ENCODE data around the gene TEX54. TPM values are rescaled to one million over a fixed set of nuclear protein-coding genes. Genes with fewer than 3 reads are reported as not detected.
"Not testable (repeated sequence)": the region's sequence is repeated elsewhere in the genome, so short reads cannot be mapped to it uniquely, and the experiment has no call there.

The TEX54 gene
- total and polyA plus RNA-seq, 4 donors = 0.57 TPM; not detected in 3

DNA sequence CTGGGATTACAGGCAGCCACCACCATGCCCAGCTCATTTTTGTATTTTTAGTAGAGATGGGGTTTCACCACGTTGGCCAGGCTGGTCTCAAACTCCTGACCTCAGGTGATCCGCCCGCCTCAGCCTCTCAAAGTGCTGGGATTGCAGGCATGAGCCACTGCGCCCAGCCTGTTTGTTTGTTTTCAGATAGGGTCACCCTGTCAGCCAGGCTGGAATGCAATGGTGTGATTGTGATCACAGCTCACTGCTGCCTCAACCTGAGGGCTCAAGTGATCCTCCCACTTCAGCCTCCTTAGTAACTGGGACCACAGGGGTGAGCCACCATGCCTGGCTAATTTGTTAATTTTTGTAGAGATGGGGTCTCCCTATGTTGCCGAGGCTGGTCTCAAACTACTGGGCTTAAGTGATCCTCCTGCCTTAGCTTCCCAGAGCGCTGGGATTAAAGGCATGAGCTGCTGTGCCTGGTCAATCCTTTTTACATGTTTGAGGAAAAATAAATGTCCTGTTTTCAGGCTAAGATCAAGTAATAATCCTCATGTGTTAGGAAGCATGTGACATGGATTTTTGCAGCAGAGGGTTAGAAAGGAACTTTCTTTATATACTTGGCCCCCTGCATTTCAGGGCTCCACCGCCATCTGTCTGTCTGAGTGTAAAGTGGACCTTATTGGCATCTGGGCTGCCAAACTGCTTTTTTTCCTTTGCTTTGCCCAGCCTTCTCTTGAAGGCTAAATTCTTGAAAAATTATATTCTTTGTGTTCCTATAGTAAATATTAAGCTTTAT is 43.2 kb upstream of the TEX54 start:
- Histone ChIP-seq H3K4me1 (ENCODE audit: control insufficient read depth, insufficient read depth, low read length) (peaks cover 19% of the 10 kb centered on the region), H3K36me3 (ENCODE audit: control insufficient read depth, insufficient read depth, low read length) (peaks cover 21% of the 10 kb centered on the region)
- WGBS (ENCODE audit: insufficient coverage) = 85% methylated on average over 2 of the region's 7 CpGs

DNA sequence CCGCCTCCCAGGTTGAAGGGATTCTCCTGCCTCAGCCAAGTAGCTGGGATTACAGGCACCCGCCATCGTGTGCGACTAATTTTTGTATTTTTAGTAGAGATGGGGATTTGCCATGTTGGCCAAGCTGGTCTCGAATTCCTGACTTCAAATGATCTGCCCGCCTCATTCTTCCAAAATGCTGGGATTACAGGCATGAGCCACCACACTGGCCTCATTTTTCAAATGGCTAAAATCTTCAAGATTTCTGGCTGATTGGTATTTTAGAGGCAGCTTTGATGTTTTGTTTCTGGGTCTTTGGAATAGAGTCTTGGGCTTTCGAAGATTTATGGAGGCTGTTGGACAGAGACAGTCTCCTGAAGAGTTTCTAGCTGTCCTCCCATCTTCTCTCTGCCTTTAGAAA is 42.2 kb upstream of the TEX54 start:
- H3K4me1 ChIP-seq (ENCODE audit: control insufficient read depth, insufficient read depth, low read length) = peaks cover 11% of the 10 kb centered on the region
- peaks cover 21% of the 10 kb centered on the region for H3K36me3 ChIP-seq (ENCODE audit: control insufficient read depth, insufficient read depth, low read length)
- H3K9me3 ChIP-seq (ENCODE audit: control insufficient read depth, insufficient read depth, low read length) = no peaks in the 10 kb centered on the region
- no peak overlapping the region for H3K4me3 ChIP-seq (ENCODE audit: low read depth, low read length)
- DNase-seq (ENCODE audit: low read depth in 4 of 6, low spot score in 6 of 6) = no peak
- H3K27ac ChIP-seq (ENCODE audit: low read depth, low read length) = no peak overlapping the region
- no peaks in the 10 kb centered on the region for H3K27me3 ChIP-seq (ENCODE audit: control insufficient read depth, insufficient read depth, low read length)
- 93% methylated on average over 3 of the region's 7 CpGs for WGBS (ENCODE audit: insufficient coverage)

More for the DNA sequence above, 43.2 kb upstream of the TEX54 start:
- H3K4me3 ChIP-seq (ENCODE audit: low read depth, low read length) = no peak overlapping the region
- no peaks in the 10 kb centered on the region for H3K27me3 ChIP-seq (ENCODE audit: control insufficient read depth, insufficient read depth, low read length)
- H3K27ac ChIP-seq (ENCODE audit: low read depth, low read length) = no peak overlapping the region
- DNase-seq (ENCODE audit: low read depth in 4 of 6, low spot score in 6 of 6) = no peak
- H3K9me3 ChIP-seq (ENCODE audit: control insufficient read depth, insufficient read depth, low read length) = no peaks in the 10 kb centered on the region

- Histone ChIP-seq H3K4me1 (ENCODE audit: control insufficient read depth, insufficient read depth, low read length) (peaks cover 4% of the 10 kb centered on the region), H3K9me3 (ENCODE audit: control insufficient read depth, insufficient read depth, low read length) (no peaks in the 10 kb centered on the region), H3K27ac (ENCODE audit: low read depth, low read length) (no peak overlapping the region), H3K4me3 (ENCODE audit: low read depth, low read length) (no peak overlapping the region), H3K36me3 (ENCODE audit: control insufficient read depth, insufficient read depth, low read length) (peaks cover 2% of the 10 kb centered on the region), H3K27me3 (ENCODE audit: control insufficient read depth, insufficient read depth, low read length) (no peaks in the 10 kb centered on the region)
- no peak for DNase-seq (ENCODE audit: low read depth in 4 of 6, low spot score in 6 of 6)
- WGBS (ENCODE audit: insufficient coverage) = 28% methylated on average over 2 of the region's 6 CpGs
These were observed 33.0 kb upstream of the TEX54 start for GRCh38 chr11:62865635-62866034.

DNA sequence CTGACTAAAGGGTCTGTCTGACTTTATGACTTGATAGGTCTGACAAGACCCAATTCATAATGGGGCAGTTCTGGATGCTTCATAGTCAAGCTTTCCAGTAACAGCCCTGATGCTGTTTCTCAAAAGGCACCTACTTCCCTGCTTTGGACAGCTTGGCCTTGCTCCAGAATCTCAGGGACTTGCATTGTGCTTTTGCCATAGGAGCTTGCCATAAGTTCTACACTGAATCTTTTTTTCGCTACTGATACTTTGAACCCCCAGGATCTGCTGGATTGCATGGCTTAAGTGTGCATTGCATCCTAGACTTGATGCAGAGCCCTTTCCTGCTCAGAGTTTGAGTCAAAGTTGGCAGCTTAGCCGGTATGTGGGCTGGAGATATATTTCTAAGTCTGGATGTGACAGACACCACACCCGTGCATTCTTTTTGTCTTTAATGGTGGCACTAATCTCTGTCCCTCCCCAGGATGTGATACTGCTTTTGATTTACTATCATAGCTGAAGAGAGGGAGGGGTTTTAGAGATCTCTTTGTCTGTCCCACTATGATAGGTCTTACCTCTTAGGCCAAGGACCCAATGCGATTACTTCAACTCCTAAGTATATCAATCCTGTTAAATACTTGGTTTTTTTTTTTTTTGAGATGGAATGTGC is 31.2 kb upstream of the TEX54 start:
- H3K27me3 ChIP-seq (ENCODE audit: control insufficient read depth, insufficient read depth, low read length) = no peaks in the 10 kb centered on the region
- H3K27ac ChIP-seq (ENCODE audit: low read depth, low read length) = no peak overlapping the region
- H3K4me3 ChIP-seq (ENCODE audit: low read depth, low read length) = no peak overlapping the region
- peaks cover 4% of the 10 kb centered on the region for H3K4me1 ChIP-seq (ENCODE audit: control insufficient read depth, insufficient read depth, low read length)
- DNase-seq (ENCODE audit: low read depth in 4 of 6, low spot score in 6 of 6) = no peak
- H3K36me3 ChIP-seq (ENCODE audit: control insufficient read depth, insufficient read depth, low read length) = peaks cover 2% of the 10 kb centered on the region
- H3K9me3 ChIP-seq (ENCODE audit: control insufficient read depth, insufficient read depth, low read length) = no peaks in the 10 kb centered on the region
- 71% methylated on average over 2 of the region's 4 CpGs for WGBS (ENCODE audit: insufficient coverage)

GRCh38 chr11:62861564-62862192 is 29.0 kb upstream of the TEX54 start:
- WGBS (ENCODE audit: insufficient coverage) = 88% methylated on average over 12 of the region's 16 CpGs
- not testable (repeated sequence) for H3K4me3 ChIP-seq (ENCODE audit: low read depth, low read length); H3K27ac ChIP-seq (ENCODE audit: low read depth, low read length); H3K27me3 ChIP-seq (ENCODE audit: control insufficient read depth, insufficient read depth, low read length); H3K9me3 ChIP-seq (ENCODE audit: control insufficient read depth, insufficient read depth, low read length); H3K36me3 ChIP-seq (ENCODE audit: control insufficient read depth, insufficient read depth, low read length); DNase-seq (ENCODE audit: low read depth in 4 of 6, low spot score in 6 of 6)
- peaks cover 17% of the 10 kb centered on the region for H3K4me1 ChIP-seq (ENCODE audit: control insufficient read depth, insufficient read depth, low read length)

DNA sequence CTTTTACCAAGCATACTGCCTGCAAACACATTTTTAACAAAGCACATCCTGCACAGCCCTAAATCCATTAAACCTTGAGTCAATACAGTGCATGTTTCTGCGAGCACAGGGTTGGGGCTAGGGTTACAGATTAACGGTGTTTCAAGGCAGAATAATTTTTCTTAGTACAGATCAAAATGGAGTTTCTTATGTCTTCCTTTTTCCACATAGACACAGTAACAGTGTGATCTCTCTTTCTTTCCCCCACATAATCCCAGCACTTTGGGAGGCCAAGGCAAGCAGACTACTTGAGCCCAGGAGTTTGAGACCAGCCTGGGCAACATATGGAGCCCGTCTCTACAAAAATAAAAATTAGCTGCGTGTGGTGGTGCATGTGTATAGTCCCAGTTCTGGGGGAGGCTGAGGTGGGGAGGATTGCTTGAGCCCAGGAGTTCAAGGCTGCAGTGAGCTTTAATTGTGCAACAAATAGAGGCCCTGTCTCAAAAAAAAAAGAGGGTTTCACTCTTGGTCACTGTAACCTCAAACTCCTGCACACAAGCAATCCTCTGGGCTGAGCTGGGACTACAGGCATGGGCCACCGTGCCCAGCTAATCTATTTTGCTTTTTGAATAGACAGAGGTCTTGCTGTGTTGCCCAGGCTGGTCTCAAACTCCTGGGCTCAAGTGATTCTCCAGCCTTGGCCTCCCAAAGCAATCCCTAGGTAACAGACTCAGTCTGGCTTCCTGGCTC is 28.4 kb upstream of the TEX54 start:
- Histone ChIP-seq H3K27me3 (ENCODE audit: control insufficient read depth, insufficient read depth, low read length) (no peaks in the 10 kb centered on the region), H3K4me3 (ENCODE audit: low read depth, low read length) (no peak overlapping the region), H3K4me1 (ENCODE audit: control insufficient read depth, insufficient read depth, low read length) (peaks cover 24% of the 10 kb centered on the region), H3K9me3 (ENCODE audit: control insufficient read depth, insufficient read depth, low read length) (no peaks in the 10 kb centered on the region), H3K36me3 (ENCODE audit: control insufficient read depth, insufficient read depth, low read length) (no peaks in the 10 kb centered on the region), H3K27ac (ENCODE audit: low read depth, low read length) (no peak overlapping the region)
- DNase-seq (ENCODE audit: low read depth in 4 of 6, low spot score in 6 of 6) = no peak
- WGBS (ENCODE audit: insufficient coverage) = 100% methylated on average over 3 of the region's 5 CpGs

GRCh38 chr11:62859281-62859703 is 26.7 kb upstream of the TEX54 start:
- H3K27ac ChIP-seq (ENCODE audit: low read depth, low read length); H3K4me3 ChIP-seq (ENCODE audit: low read depth, low read length); H3K9me3 ChIP-seq (ENCODE audit: control insufficient read depth, insufficient read depth, low read length); H3K27me3 ChIP-seq (ENCODE audit: control insufficient read depth, insufficient read depth, low read length); H3K36me3 ChIP-seq (ENCODE audit: control insufficient read depth, insufficient read depth, low read length); DNase-seq (ENCODE audit: low read depth in 4 of 6, low spot score in 6 of 6): not testable (repeated sequence)
- peaks cover 25% of the 10 kb centered on the region for H3K4me1 ChIP-seq (ENCODE audit: control insufficient read depth, insufficient read depth, low read length)
- WGBS (ENCODE audit: insufficient coverage) = 83% methylated on average over 2 of the region's 8 CpGs

DNA sequence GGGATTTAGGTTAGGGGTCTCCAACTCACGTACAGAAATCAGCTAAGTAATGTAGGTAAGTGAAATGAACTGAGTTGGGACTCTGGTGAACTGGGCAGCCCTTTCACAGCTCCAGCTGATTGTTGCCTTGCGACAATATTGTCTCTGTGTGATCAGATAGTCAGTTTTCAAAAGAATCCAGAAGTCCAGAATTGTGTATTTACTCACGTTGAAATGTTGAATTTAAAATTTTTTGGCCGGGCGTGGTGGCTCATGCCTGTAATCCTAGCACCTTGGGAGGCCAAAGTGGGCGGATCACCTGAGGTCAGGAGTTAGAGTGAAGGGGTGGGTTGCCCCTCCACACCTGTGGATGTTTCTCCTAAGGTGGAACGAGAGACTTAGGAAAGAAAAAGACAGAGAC is 25.6 kb upstream of the TEX54 start:
- Histone ChIP-seq H3K4me3 (ENCODE audit: low read depth, low read length) (no peak overlapping the region), H3K9me3 (ENCODE audit: control insufficient read depth, insufficient read depth, low read length) (no peaks in the 10 kb centered on the region), H3K27ac (ENCODE audit: low read depth, low read length) (no peak overlapping the region), H3K36me3 (ENCODE audit: control insufficient read depth, insufficient read depth, low read length) (peaks cover 5% of the 10 kb centered on the region), H3K27me3 (ENCODE audit: control insufficient read depth, insufficient read depth, low read length) (no peaks in the 10 kb centered on the region), H3K4me1 (ENCODE audit: control insufficient read depth, insufficient read depth, low read length) (peaks cover 25% of the 10 kb centered on the region)
- 62% methylated on average over 6 of the region's 7 CpGs for WGBS (ENCODE audit: insufficient coverage)
- no peak for DNase-seq (ENCODE audit: low read depth in 4 of 6, low spot score in 6 of 6)

DNA sequence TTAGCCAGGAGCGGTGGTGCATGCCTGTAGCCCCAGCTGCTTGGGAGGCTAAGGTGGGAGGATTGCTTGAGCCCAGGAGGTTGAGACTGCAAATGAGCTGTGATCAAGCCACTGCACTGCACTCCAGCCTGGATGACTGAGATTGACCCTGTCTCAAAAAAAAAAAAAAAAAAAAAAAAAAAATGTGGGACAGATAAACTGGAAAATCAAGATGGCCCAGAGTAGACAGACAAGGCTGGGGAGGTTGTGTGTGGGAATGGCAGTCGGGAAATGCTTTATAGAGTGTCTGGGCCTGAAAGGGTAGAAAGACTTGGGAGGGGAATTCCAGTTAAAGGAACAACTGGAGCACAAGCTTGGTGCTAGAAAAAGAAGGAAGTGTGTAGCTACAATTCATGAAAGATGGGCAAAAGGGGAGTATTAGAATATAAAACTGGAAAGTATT is 24.9 kb upstream of the TEX54 start:
- Histone ChIP-seq H3K27me3 (ENCODE audit: control insufficient read depth, insufficient read depth, low read length) (no peaks in the 10 kb centered on the region), H3K4me3 (ENCODE audit: low read depth, low read length) (no peak overlapping the region), H3K36me3 (ENCODE audit: control insufficient read depth, insufficient read depth, low read length) (peaks cover 10% of the 10 kb centered on the region), H3K4me1 (ENCODE audit: control insufficient read depth, insufficient read depth, low read length) (peaks cover 25% of the 10 kb centered on the region), H3K27ac (ENCODE audit: low read depth, low read length) (no peak overlapping the region), H3K9me3 (ENCODE audit: control insufficient read depth, insufficient read depth, low read length) (no peaks in the 10 kb centered on the region)
- no peak for DNase-seq (ENCODE audit: low read depth in 4 of 6, low spot score in 6 of 6)
- WGBS (ENCODE audit: insufficient coverage) = 55% methylated on average over 2 of the region's 2 CpGs

Measured in spinal cord (tissue), 10 donors.